H1 (cell line): ENCODE results near the gene CACNA1E.

Experiments
- CBX5 ChIP-seq: fragments of 300-800, 300-1000 bp; sonication (generic); IDR thresholded peaks from 2 replicates; pipeline ENCODE4 v1.7.1; 2016; ENCODE audit warnings: antibody characterized with exemption, low read length, low read depth
- CTCF ChIP-seq, 3 experiments: IDR thresholded peaks; 1 replicate in 2 of 3; 2 replicates in 1 of 3; pipeline versions ENCODE4 v1.5.1 to v1.6.1; 2011; ENCODE audit warnings: low read length in 3 of 3, mild to moderate bottlenecking in 3 of 3, inconsistent platforms in 2 of 3, low read depth in 1 of 3, moderate library complexity in 1 of 3; ENCODE audit not compliant: insufficient read depth in 1 of 3; ENCODE audit errors: control extremely low read depth in 1 of 3
- EGR1 ChIP-seq: IDR thresholded peaks from 2 replicates; pipeline ENCODE4 v1.6.1; 2011; ENCODE audit warnings: low read depth, low read length, borderline replicate concordance
- EP300 ChIP-seq, 2 experiments: IDR thresholded peaks; 1 replicate in 1 of 2; 2 replicates in 1 of 2; pipeline ENCODE4 v1.6.1; 2011 to 2012; ENCODE audit warnings: low read depth in 2 of 2, low read length in 2 of 2, mild to moderate bottlenecking in 2 of 2, borderline replicate concordance in 1 of 2, inconsistent platforms in 1 of 2, moderate library complexity in 1 of 2
- EZH2 ChIP-seq: fragments of 200-600 bp; sonication (generic); IDR thresholded peaks from 2 replicates; pipeline ENCODE4 v1.7.1; 2012; ENCODE audit warnings: low read depth, mild to moderate bottlenecking, moderate library complexity, low read length, inconsistent platforms; ENCODE audit not compliant: severe bottlenecking
- KDM1A ChIP-seq: fragments of 200-600, 300-600 bp; sonication (generic); IDR thresholded peaks from 2 replicates; pipeline ENCODE4 v1.7.1; 2016; ENCODE audit warnings: mild to moderate bottlenecking, low read length, borderline replicate concordance
- POLR2A ChIP-seq, 2 experiments: IDR thresholded peaks; 1 replicate in 1 of 2; 2 replicates in 1 of 2; pipeline ENCODE4 v1.6.1; 2011; ENCODE audit warnings: low read depth in 2 of 2, low read length in 2 of 2, mild to moderate bottlenecking in 2 of 2; ENCODE audit errors: control extremely low read depth in 1 of 2

- TF ChIP-seq EGR1 = no peak
- no peak for TF ChIP-seq EZH2
- no peak for TF ChIP-seq POLR2A (IDR thresholded peaks at IDR 0.05; ENCODE audit: control extremely low read depth in 1 of 2, low read depth in 2 of 2, low read length in 2 of 2)
- no peak for TF ChIP-seq CTCF (IDR thresholded peaks at IDR 0.05; ENCODE audit: control extremely low read depth in 1 of 3, insufficient read depth in 1 of 3, low read depth in 1 of 3, low read length in 3 of 3)
- no peak for TF ChIP-seq CBX5
- no peak for TF ChIP-seq KDM1A
- TF ChIP-seq EP300 (IDR thresholded peaks at IDR 0.05; ENCODE audit: borderline replicate concordance in 1 of 2, low read depth in 2 of 2, low read length in 2 of 2) = no peak
Observed at GRCh38 chr1:181541947-181542346, 58.6 kb downstream of the CACNA1E start.
